ENCODE measurements around the gene LPCAT1. TPM values are rescaled to one million over a fixed set of nuclear protein-coding genes. Genes with fewer than 3 reads are reported as not detected.

Gene LPCAT1
- total RNA-seq, 1 donor from 2014 or later, result 269 TPM

DNA sequence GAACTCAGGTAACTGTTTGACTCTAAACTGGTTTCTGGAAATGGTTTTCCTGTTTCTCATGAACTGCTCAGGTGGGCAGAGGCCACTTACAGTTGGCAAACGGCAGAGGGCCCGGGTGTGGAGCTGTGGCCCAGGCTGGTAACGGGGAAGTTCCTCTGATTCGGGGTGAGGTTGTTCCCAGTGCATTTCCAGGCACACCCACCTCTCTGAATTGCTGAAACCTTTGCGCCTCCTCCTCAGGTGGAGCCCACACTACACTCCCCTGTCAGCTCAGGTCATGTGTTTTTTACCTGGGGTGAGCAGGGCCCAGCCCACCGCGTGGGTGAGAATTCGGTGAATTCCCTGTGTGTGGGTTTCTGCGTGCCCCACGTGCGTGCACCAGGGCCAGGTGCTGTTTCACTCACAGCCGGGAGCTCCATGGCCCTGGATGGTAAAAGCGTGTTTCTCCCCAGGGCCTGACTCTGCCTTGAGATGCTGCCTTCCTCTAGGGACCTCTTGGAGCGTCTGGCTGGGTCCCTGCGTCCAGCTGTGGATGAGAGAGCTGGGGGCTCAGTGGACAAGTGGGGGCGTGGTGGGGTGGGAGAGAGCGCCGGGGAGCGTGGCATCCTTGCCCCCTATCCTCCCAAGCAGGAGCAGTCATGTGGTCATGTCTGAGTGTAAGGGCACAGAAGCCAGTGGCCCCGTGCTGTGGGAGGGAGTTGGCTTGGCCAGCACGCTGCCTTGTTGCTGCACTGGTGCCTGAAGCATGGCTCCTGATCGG lies 33.5 kb upstream of the LPCAT1 start:
- no peaks in the 10 kb centered on the region for H3K4me1 Mint-ChIP-seq
- ChIA-PET POLR2A (no interaction called here), CTCF (no interaction called here)
- ATAC-seq (ENCODE audit: low read depth) (no peak), DNase-seq (no peak)
- no peak overlapping the region for H3K4me3 Mint-ChIP-seq
- peaks cover 15% of the 10 kb centered on the region for H3K27me3 Mint-ChIP-seq
- no peaks in the 10 kb centered on the region for H3K36me3 Mint-ChIP-seq (ENCODE audit: low read depth)
- intact Hi-C loops (cut with micrococcal nuclease), result no loop called here
- H3K27ac Mint-ChIP-seq, result no peak overlapping the region
- peaks cover 2% of the 10 kb centered on the region for H3K9me3 Mint-ChIP-seq
- TF ChIP-seq CTCF (IDR thresholded peaks at IDR 0.05), result no peak

DNA sequence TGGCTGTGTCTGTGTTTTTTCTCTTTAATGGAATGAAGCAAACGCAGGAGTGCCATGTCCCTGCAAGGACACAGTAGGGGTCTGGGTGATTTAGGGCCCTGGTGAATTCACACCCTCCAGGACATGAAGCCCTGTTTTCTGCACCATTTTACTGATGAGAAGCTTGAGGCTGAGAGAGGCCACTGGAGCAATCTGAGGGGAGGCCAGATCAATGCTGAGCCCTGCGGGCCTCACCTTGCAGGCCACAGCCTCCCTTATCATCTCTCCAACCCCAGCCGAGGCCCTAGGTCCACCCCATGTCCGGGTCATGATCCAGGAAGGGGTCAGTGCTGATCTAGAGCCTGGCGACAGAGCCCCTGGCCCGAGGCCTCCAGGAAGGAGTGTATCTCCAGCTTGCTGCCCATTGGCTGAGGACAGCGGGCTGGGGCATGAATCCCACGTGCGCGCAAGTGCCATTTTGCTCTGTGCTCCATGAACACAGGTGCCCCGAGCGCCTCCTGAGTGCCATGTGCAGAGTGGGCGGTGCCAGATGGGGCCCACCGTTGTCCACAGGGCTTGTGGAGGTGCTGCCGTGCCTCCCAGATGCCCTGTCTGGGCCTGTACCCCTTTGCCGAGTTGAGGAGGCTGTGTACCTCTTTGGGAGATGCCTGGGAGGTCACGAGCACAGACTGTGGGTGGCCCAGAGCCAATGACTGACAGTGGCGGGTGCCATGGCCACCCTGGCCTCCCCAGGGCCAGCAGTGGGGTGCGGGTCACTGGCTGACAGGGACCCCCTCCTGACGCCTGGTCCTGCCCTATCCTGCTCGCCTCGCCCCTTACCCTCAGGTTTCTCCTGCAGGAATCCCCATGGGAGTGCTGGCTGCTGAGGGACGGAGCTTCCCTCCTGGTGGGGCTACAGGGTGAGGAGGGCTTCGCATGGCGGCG lies 32.3 kb upstream of the LPCAT1 start:
- no peak overlapping the region for H3K27ac Mint-ChIP-seq
- DNase-seq, result no peak
- TF ChIP-seq CTCF (IDR thresholded peaks at IDR 0.05), result no peak
- ChIA-PET CTCF (no interaction called here), POLR2A (no interaction called here)
- H3K27me3 Mint-ChIP-seq, result peaks cover 15% of the 10 kb centered on the region
- H3K4me1 Mint-ChIP-seq, result no peaks in the 10 kb centered on the region
- intact Hi-C loops (cut with micrococcal nuclease), result no loop called here
- H3K4me3 Mint-ChIP-seq, result no peak overlapping the region
- H3K9me3 Mint-ChIP-seq, result peaks cover 2% of the 10 kb centered on the region
- no peaks in the 10 kb centered on the region for H3K36me3 Mint-ChIP-seq (ENCODE audit: low read depth)
- no peak for ATAC-seq (ENCODE audit: low read depth)

- peaks cover 12% of the 10 kb centered on the region for H3K27me3 Mint-ChIP-seq
- H3K36me3 Mint-ChIP-seq (ENCODE audit: low read depth), result no peaks in the 10 kb centered on the region
- intact Hi-C loops (cut with micrococcal nuclease), result no loop called here
- TF ChIP-seq CTCF (IDR thresholded peaks at IDR 0.05), result no peak
- POLR2A ChIA-PET, result no interaction called here
- no peak for DNase-seq
- H3K4me1 Mint-ChIP-seq, result no peaks in the 10 kb centered on the region
- CTCF ChIA-PET, result no interaction called here
- H3K27ac Mint-ChIP-seq, result no peak overlapping the region
- H3K9me3 Mint-ChIP-seq, result no peaks in the 10 kb centered on the region
- ATAC-seq (ENCODE audit: low read depth), result no peak
- H3K4me3 Mint-ChIP-seq, result no peak overlapping the region
These were observed 31.4 kb upstream of the LPCAT1 start for GRCh38 chr5:1555011-1555807.

GRCh38 chr5:1554410-1554967 lies 30.7 kb upstream of the LPCAT1 start:
- Mint-ChIP-seq H3K4me3 (no peak overlapping the region), H3K4me1 (no peaks in the 10 kb centered on the region), H3K9me3 (no peaks in the 10 kb centered on the region), H3K27me3 (peaks cover 13% of the 10 kb centered on the region), H3K36me3 (ENCODE audit: low read depth) (no peaks in the 10 kb centered on the region), H3K27ac (no peak overlapping the region)
- TF ChIP-seq CTCF (IDR thresholded peaks at IDR 0.05), result no peak
- ChIA-PET POLR2A (no interaction called here), CTCF (no interaction called here)
- ATAC-seq (ENCODE audit: low read depth), result no peak
- DNase-seq, result no peak
- intact Hi-C loops (cut with micrococcal nuclease), result no loop called here
